ENCODE measurements around the gene PRDM12. TPM values are rescaled to one million over a fixed set of nuclear protein-coding genes. Genes with fewer than 3 reads are reported as not detected.
A peak's percentile ranks its signal among the peaks of the same experiment; 100 is the strongest.

PRDM12 gene
- total RNA-seq, 1 donor from 2014 or later = not detected

DNA sequence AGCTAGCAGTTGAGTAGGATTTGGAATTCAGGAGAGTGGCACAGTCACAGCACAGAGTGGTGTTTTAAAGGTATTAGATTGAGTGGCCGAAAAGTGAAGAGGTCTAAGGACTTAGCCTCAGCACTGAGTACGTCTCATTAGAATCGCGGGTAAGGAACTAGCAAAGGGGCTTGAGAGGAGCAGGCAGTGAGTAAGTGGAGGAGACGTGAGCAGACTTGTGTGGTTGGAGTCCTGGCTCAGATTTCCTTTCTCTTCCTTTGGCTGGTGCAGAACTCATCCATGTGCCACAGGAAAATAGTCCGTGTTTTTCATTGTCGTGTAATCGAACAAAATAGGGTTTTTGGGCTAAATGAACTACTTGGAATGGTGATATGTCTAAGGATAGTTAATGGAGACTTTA is 32.6 kb downstream of the PRDM12 start:
- Histone ChIP-seq H3K4me3 (no peak overlapping the region), H3K9me3 (no peaks in the 10 kb centered on the region), H3K27me3 (no peaks in the 10 kb centered on the region), H3K27ac (no peak overlapping the region), H3K4me1 (peaks cover 18% of the 10 kb centered on the region), H3K36me3 (peaks cover 57% of the 10 kb centered on the region)
- TF ChIP-seq, protein P1, sequence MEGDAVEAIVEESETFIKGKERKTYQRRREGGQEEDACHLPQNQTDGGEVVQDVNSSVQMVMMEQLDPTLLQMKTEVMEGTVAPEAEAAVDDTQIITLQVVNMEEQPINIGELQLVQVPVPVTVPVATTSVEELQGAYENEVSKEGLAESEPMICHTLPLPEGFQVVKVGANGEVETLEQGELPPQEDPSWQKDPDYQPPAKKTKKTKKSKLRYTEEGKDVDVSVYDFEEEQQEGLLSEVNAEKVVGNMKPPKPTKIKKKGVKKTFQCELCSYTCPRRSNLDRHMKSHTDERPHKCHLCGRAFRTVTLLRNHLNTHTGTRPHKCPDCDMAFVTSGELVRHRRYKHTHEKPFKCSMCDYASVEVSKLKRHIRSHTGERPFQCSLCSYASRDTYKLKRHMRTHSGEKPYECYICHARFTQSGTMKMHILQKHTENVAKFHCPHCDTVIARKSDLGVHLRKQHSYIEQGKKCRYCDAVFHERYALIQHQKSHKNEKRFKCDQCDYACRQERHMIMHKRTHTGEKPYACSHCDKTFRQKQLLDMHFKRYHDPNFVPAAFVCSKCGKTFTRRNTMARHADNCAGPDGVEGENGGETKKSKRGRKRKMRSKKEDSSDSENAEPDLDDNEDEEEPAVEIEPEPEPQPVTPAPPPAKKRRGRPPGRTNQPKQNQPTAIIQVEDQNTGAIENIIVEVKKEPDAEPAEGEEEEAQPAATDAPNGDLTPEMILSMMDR (IDR thresholded peaks at IDR 0.05) = no peak
- DNase-seq (no peak), ATAC-seq (no peak)
- intact Hi-C loops (cut with DNase I) = no loop called here

DNA sequence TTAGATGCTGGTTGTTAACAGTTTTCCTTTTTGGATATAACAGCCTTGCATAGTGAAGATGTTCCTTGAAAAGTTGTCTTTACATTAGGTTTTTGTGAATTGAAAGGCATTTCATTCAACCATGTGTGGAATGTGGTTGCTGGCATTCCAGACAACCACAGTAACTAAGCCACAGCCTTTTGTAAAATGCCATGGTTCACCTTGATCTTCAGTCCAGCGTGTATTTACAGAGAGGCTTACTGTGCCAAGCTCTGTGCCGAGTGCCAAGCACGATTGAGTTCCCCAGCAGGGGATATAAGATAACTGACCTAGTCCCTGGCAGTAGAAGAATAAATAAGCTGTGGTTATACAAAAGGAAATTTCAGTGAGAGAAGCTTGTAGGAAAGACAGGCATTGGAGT is 34.1 kb downstream of the PRDM12 start:
- H3K4me1 ChIP-seq = peaks cover 18% of the 10 kb centered on the region
- DNase-seq (no peak), ATAC-seq (no peak)
- no peaks in the 10 kb centered on the region for H3K27me3 ChIP-seq
- no peak overlapping the region for H3K4me3 ChIP-seq
- peaks cover 72% of the 10 kb centered on the region for H3K36me3 ChIP-seq
- intact Hi-C loops (cut with DNase I) = no loop called here
- no peak overlapping the region for H3K27ac ChIP-seq
- TF ChIP-seq, protein P1 (IDR thresholded peaks at IDR 0.05) = no peak
- H3K9me3 ChIP-seq = no peaks in the 10 kb centered on the region

DNA sequence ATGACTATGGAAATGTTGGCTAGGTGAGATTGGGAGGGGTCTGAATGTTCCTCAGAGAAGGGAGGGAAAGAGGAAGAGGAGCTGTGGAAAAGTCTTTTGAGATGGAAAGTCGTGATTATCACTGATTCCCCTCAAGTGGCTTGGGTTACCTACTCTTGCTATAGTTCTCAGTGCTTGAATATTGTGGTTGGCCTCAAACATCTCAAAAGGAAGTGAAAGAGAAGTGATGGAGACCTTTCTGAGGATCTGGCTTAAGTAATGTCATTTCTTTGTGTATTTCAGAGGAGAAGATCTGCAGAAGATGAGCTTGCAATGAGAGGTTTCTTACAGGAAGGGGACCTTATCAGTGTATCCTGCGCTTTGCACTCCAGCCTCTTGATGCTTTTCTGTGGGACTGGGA is 34.7 kb downstream of the PRDM12 start:
- Histone ChIP-seq H3K9me3 (no peaks in the 10 kb centered on the region), H3K36me3 (peaks cover 77% of the 10 kb centered on the region), H3K4me1 (peaks cover 18% of the 10 kb centered on the region), H3K27ac (no peak overlapping the region), H3K27me3 (no peaks in the 10 kb centered on the region), H3K4me3 (no peak overlapping the region)
- TF ChIP-seq, protein P1 (IDR thresholded peaks at IDR 0.05) = no peak
- intact Hi-C loops (cut with DNase I) = no loop called here
- no peak for ATAC-seq
- DNase-seq = peak; percentile 1

DNA sequence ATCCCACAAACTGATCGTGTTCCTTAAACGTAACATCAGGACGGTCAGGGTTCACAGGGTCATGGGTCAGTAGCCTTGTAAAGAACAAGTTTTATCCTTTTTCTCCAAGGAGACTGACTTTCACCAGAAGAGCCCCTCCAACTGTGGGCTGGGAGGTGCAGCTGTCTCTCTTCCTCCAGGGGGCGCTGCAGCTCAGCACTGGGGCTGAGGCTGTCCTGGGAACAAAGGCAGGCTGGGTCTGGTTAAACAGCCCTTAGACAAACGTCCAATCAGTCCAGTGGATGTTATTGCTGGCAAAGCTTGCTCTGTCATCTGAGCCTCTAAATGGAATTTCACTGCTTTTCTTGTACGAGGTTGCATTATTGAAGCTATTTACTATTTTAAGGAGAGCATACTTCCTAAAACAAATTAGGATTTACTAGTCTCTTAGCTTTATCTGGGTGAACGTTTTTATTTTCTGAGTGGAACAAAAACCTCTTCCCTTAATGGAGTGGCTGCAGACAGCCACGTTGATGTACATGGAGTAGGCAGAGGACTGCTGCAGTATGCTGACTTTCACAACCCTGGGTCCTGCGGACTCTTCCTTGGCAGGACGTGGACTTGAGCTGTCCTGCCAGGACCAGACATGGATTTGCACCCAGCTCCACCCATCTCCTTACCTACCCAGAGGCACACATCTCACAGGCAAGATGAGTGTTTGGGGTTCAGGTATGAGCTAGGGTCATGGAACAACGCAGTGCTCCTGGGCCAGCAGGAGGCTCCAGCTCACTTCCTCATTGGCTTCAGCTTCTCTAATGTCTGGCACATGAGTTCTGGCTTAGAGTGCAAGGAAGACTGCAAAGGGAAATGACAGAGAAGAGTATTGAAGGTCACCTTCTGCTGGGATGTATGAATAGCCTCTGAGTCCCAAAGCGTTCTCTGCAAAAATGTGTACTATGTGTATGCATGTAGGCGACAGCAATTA is 36.9 kb downstream of the PRDM12 start:
- no peaks in the 10 kb centered on the region for H3K9me3 ChIP-seq
- intact Hi-C loops (cut with DNase I) = loop anchor here (5.0 kb wide), 1 partner anchor 166 kb away; no protein-coding TSS in a partner anchor
- peaks cover 6% of the 10 kb centered on the region for H3K4me1 ChIP-seq
- no peaks in the 10 kb centered on the region for H3K27me3 ChIP-seq
- H3K27ac ChIP-seq = no peak overlapping the region
- DNase-seq (peak; percentile 82), ATAC-seq (peak; percentile 94)
- peaks cover 78% of the 10 kb centered on the region for H3K36me3 ChIP-seq
- H3K4me3 ChIP-seq = no peak overlapping the region
- TF ChIP-seq, protein P1 (IDR thresholded peaks at IDR 0.05) = peak; percentile 90

DNA sequence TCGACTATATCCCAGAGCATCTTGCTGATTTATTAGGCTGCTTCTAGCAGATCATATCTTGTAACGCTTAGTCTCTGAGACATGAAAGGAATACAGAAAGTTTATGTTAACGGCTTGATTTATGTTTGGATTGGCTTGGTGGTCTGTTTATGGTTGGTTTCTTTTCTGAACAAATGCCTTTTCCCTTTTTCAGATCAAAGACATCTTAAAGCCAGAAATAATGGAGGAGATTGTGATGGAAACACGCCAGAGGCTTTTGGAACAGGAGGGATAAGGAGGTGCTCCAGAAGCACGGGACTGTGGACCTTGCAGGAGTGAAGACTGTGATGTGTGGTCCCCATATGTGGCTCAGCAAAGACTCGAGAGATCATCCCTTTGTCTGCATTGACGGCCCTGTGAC is 39.1 kb downstream of the PRDM12 start:
- TF ChIP-seq, protein P1 (IDR thresholded peaks at IDR 0.05) = no peak
- H3K4me3 ChIP-seq = no peak overlapping the region
- DNase-seq (no peak), ATAC-seq (no peak)
- peaks cover 6% of the 10 kb centered on the region for H3K4me1 ChIP-seq
- intact Hi-C loops (cut with DNase I) = loop anchor here (5.0 kb wide), 1 partner anchor 164 kb away; no protein-coding TSS in a partner anchor
- H3K27ac ChIP-seq = no peak overlapping the region
- H3K9me3 ChIP-seq = no peaks in the 10 kb centered on the region
- no peaks in the 10 kb centered on the region for H3K27me3 ChIP-seq
- peaks cover 59% of the 10 kb centered on the region for H3K36me3 ChIP-seq

Measured in upper lobe of right lung (tissue), 1 donor.